ENCODE results near the gene LRP8.
"Not testable (repeated sequence)": the region's sequence is repeated elsewhere in the genome, so short reads cannot be mapped to it uniquely, and the experiment has no call there.

The LRP8 gene

DNA sequence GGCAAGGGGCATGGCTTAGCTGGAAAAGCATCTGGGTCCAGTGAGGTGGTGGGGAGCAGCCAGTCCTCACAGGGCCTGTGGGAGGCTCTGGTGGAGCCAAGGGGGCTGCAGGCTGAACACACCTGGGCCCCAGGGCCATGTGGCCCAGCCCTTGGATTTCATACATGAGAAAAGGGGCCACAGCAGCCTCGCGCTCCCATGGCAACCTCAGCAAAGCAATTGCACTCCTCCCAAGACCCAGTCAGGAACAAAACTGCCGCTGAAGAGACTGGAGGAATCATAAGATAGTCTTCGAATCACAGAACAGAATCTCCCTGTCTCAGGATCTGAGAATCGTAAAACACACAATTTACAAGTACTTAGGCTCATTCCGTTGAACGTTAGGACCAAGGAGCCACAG lies 24.6 kb downstream of the LRP8 start:
- no peak for DNase-seq

GRCh38 chr1:53299233-53299632 lies 28.6 kb downstream of the LRP8 start:
- DNase-seq, result no peak

- no peak for DNase-seq
Observed at GRCh38 chr1:53298045-53298637, 29.7 kb downstream of the LRP8 start.

GRCh38 chr1:53297195-53297594 lies 30.7 kb downstream of the LRP8 start:
- no peak for DNase-seq

GRCh38 chr1:53296117-53296749 lies 31.6 kb downstream of the LRP8 start:
- no peak for DNase-seq

GRCh38 chr1:53295726-53296116 lies 32.1 kb downstream of the LRP8 start:
- DNase-seq, result no peak

DNA sequence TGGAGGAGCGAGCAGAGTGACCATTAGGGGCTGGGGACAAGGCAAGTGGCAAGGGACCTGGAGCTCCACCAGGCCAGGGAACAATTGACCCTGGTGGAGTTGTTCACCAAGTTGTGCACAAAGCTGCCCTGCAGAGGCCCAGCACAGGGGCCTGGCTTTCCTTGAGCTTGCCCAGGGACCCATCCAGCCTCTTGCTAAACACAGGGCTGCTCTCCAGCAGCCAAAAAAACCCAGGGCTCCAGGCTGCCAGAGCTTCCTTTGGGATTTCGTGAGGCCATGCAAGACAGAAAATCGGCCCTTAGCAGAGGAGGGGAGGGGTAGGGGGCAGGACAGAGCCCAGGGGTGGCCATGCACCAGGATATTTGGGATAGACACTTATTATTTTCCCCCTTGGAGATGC lies 32.6 kb downstream of the LRP8 start:
- no peak for DNase-seq

DNA sequence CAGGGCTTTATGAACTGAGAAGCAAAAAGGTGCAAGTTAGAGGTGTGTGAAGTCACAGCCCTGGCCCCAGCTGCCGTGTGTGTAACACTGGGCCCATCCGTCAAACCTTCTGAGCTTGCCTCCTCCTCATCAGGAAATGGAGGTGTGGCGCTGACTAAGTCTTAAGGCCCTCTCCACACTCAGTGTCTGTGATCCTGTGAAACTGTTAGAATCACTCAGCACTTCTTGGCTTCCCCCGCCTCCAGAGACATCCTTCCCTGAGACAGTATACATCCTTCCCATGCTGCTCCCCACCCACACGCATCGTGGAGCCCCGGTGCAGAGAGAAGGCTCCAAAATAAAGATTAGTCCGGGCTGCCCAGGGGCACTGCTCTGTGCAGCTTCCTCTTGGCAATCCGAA lies 33.3 kb downstream of the LRP8 start:
- DNase-seq, result no peak

- DNase-seq, result no peak
Observed at GRCh38 chr1:53294061-53294460, 33.8 kb downstream of the LRP8 start.

- no peak for DNase-seq
Observed at GRCh38 chr1:53293123-53293522, 34.7 kb downstream of the LRP8 start.

DNA sequence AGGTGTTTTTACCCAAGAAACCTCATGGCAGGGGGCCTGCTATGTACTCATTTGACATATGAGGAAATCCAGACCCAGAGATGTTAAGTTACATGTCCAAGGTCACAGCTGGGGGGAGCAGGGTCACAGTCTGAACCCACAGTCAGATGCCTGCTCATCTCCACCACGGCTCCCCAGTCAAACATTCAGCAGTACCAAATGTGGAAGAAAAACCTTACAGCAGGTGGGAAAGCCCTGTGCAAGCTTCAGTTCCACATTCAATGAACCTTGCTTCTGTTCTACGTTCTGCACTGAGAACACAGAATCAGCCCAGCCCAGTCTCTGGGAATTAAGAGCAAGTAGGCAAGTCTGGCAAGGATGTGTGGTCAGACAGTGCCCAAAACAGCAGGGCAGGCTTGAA lies 35.2 kb downstream of the LRP8 start:
- DNase-seq, result no peak

GRCh38 chr1:53291574-53291973 lies 36.3 kb downstream of the LRP8 start:
- no peak for DNase-seq

DNA sequence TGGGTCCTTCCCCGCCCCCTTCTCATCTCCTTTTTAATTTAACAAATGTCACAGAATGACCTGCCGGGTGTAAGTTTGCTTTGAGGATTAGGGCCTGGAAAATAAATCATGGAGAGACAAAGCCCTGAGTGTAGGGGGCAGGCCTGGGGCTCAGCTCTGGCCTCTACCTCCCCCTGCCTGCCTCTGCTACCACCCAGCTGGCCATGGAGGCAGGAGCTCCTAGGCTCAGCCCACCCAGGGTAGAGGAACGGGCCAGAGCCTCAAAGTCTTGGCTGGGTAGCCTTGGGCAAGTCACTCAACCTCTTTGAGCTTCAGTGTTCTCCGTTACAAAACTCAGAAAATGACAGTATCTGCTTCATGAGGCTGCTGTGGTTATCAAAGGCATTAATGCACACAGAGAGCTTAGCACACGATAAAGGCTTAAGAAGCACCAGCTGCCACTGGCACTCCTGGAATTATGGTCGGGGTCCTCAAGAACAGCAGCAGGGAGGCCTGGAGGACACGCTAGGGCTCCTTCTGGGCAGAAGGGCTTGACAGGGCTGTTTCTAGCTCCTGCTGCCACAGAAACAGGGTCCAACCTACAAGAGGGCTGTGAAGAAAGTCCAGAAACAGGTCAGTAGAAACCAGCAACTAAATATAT lies 39.0 kb downstream of the LRP8 start:
- no peak for DNase-seq

GRCh38 chr1:53288002-53288789 lies 39.7 kb downstream of the LRP8 start:
- DNase-seq, result no peak

GRCh38 chr1:53286955-53287354 lies 40.9 kb downstream of the LRP8 start:
- no peak for DNase-seq

GRCh38 chr1:53285969-53286760 lies 41.7 kb downstream of the LRP8 start:
- DNase-seq, result no peak

DNA sequence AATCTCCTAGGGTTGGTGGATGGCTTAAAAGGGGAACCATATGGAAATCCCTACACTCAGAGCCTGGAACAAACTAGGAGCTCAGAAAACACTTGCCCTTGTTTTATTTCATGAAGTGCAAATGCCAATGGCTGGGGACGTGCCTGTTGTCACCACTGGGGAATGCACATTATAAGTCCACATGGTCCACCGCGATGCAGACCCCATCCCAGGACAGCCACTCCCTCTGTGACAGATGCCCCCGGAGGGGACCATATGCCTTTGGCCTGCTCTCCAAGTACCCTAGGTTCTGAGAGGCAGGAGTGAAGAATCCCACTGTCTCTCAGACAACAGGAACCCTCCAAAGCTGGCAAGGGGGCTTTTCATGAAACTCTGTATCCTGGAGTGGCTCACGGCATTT lies 42.3 kb downstream of the LRP8 start:
- no peak for DNase-seq

GRCh38 chr1:53284224-53285020 lies 43.4 kb downstream of the LRP8 start:
- no peak for DNase-seq

- not testable (repeated sequence) for DNase-seq
Observed at GRCh38 chr1:53283156-53283555, 44.7 kb downstream of the LRP8 start.

- no peak for DNase-seq
Observed at GRCh38 chr1:53281133-53281532, 46.7 kb downstream of the LRP8 start.

DNA sequence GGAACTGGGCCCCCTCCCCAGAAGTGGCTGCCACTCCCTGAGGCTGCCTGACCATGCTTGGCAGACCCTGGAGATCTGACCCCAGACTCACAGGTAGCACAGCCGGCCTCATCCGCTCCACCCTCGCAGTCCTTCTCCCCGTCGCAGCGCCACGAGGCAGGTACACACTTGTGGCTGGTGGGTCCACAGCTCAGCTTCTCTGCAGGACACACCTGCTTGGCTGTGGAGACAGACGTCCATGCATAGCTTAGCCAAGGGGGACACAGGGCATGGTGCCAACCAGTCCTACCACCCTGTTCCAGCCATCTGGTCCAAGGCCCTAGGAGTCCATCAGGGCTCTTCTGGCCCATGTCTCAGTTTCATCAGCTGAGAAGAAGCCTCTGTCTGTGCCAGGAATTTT lies 47.4 kb downstream of the LRP8 start:
- DNase-seq, result no peak
